Upper lobe of right lung (tissue), 1 donor: ENCODE data around the gene LENEP. TPM values are rescaled to one million over a fixed set of nuclear protein-coding genes. Genes with fewer than 3 reads are reported as not detected.

Experiments used
- ATAC-seq: fragments of 200-7000 bp; cut with Tn5 transposase; one replicate; pipeline ENCODE4 v1.9.1; 2020; ENCODE audit warnings: mild to moderate bottlenecking, moderate library complexity
- DNase-seq: peaks from one replicate; pipeline ENCODE4 v3.0.0-alpha.2; 2020
- H3K27ac ChIP-seq: fragments of 200-600 bp; one replicate; pipeline ENCODE4 v1.8.0; 2022
- H3K27me3 ChIP-seq: fragments of 200-600 bp; one replicate; pipeline ENCODE4 v1.8.0; 2022; ENCODE audit warnings: mild to moderate bottlenecking
- H3K36me3 ChIP-seq: fragments of 200-600 bp; one replicate; pipeline ENCODE4 v1.8.0; 2022
- H3K4me1 ChIP-seq: fragments of 200-600 bp; one replicate; pipeline ENCODE4 v1.8.0; 2022
- H3K4me3 ChIP-seq: fragments of 200-600 bp; one replicate; pipeline ENCODE4 v1.8.0; 2022; ENCODE audit warnings: mild to moderate bottlenecking
- H3K9me3 ChIP-seq: fragments of 200-600 bp; one replicate; pipeline ENCODE4 v1.8.0; 2022
- CTCF ChIP-seq: fragments of 200-600 bp; IDR thresholded peaks from one replicate; pipeline ENCODE4 v1.8.0; 2022; ENCODE audit warnings: antibody characterized with exemption
- intact Hi-C: fragments of 100-400 bp; cut with DNase I; formaldehyde crosslinking; loops from one replicate; pipeline ENCODE4 v1.11.0; 2022
- total RNA-seq: library from RNA; stranded (reverse); fragmentation: NEBNext Ultra II Directional; extraction: Animal tissue kit (Norgen Biotek cat#: 25700); gene quantifications from one replicate; pipeline ENCODE4 v1.2.1, GENCODE V29; 2021
- donor health status: DM: no; HTN: yes; CAD: no; lungs with severe emphysema.

LENEP gene
- total RNA-seq, 1 donor from 2014 or later, result not detected

- H3K4me3 ChIP-seq, result no peak overlapping the region
- intact Hi-C loops, result no loop called here
- ATAC-seq (no peak), DNase-seq (no peak)
- H3K27me3 ChIP-seq, result no peaks in the 10 kb centered on the region
- no peaks in the 10 kb centered on the region for H3K9me3 ChIP-seq
- H3K27ac ChIP-seq, result no peak overlapping the region
- peaks cover 29% of the 10 kb centered on the region for H3K4me1 ChIP-seq
- H3K36me3 ChIP-seq, result peaks cover 28% of the 10 kb centered on the region
- no peak for TF ChIP-seq CTCF
Measured at GRCh38 chr1:155018617-155019348, 25.4 kb downstream of the LENEP start.

GRCh38 chr1:155019377-155020245 lies 26.2 kb downstream of the LENEP start:
- peaks cover 21% of the 10 kb centered on the region for H3K36me3 ChIP-seq
- no peak for DNase-seq
- no peak overlapping the region for H3K27ac ChIP-seq
- H3K4me3 ChIP-seq, result no peak overlapping the region
- H3K4me1 ChIP-seq, result peaks cover 29% of the 10 kb centered on the region
- ATAC-seq, result no peak
- H3K9me3 ChIP-seq, result no peaks in the 10 kb centered on the region
- no peak for TF ChIP-seq CTCF
- H3K27me3 ChIP-seq, result no peaks in the 10 kb centered on the region
- intact Hi-C loops, result no loop called here

GRCh38 chr1:155022136-155022926 lies 28.9 kb downstream of the LENEP start:
- no peak for TF ChIP-seq CTCF

GRCh38 chr1:155022927-155023236 lies 29.5 kb downstream of the LENEP start:
- Histone ChIP-seq H3K4me1 (peaks cover 12% of the 10 kb centered on the region), H3K9me3 (no peaks in the 10 kb centered on the region), H3K27ac (no peak overlapping the region), H3K4me3 (no peak overlapping the region), H3K27me3 (no peaks in the 10 kb centered on the region), H3K36me3 (no peaks in the 10 kb centered on the region)
- ATAC-seq (peak; percentile 65), DNase-seq (no peak)
- no peak for TF ChIP-seq CTCF
- intact Hi-C loops, result no loop called here

More at GRCh38 chr1:155022136-155022926, 28.9 kb downstream of the LENEP start:
- H3K27ac ChIP-seq, result no peak overlapping the region
- intact Hi-C loops, result no loop called here
- no peaks in the 10 kb centered on the region for H3K36me3 ChIP-seq
- H3K4me1 ChIP-seq, result peaks cover 18% of the 10 kb centered on the region
- DNase-seq, result no peak
- H3K4me3 ChIP-seq, result no peak overlapping the region
- ATAC-seq, result no peak
- H3K9me3 ChIP-seq, result no peaks in the 10 kb centered on the region
- H3K27me3 ChIP-seq, result no peaks in the 10 kb centered on the region

GRCh38 chr1:155023627-155024026 lies 30.2 kb downstream of the LENEP start:
- Histone ChIP-seq H3K4me3 (no peak overlapping the region), H3K36me3 (no peaks in the 10 kb centered on the region), H3K9me3 (no peaks in the 10 kb centered on the region), H3K4me1 (peaks cover 5% of the 10 kb centered on the region), H3K27me3 (no peaks in the 10 kb centered on the region), H3K27ac (no peak overlapping the region)
- intact Hi-C loops, result no loop called here
- no peak for TF ChIP-seq CTCF
- ATAC-seq, result no peak
- no peak for DNase-seq
